ENCODE results near the gene GRK3. TPM values are rescaled to one million over a fixed set of nuclear protein-coding genes. Genes with fewer than 3 reads are reported as not detected.

The GRK3 gene
- total and polyA plus RNA-seq, 10 of the 15 experiments (the other 5 are each of a cell fraction or from before 2014, with no cell fraction given): 3.1 to 35.1 (median 14.7) TPM

- Histone ChIP-seq H2AFZ (ENCODE audit: control insufficient read depth, low read depth, low read length) (no peak overlapping the region), H3K4me1 (ENCODE audit: control insufficient read depth, insufficient read depth, low read length) (peaks cover 6% of the 10 kb centered on the region; the same call in 1 of the 2 replicates), H3K79me2 (ENCODE audit: control insufficient read depth, insufficient read depth, low read length) (peaks cover 3% of the 10 kb centered on the region; the same call in 1 of the 2 replicates), H3K36me3 (ENCODE audit: control insufficient read depth in 2 of 2, insufficient read depth in 2 of 2, low read length in 1 of 2) (peaks cover 2 to 12% of the 10 kb centered on the region in 2 experiments; a peak in 3 of 4 replicates), H3K9me3 (replicated peaks; ENCODE audit: control insufficient read depth, insufficient read depth, low read length) (no peaks in the 10 kb centered on the region; the same call in 1 of the 3 replicates), H3K4me3 (no peak overlapping the region), H3K9ac (ENCODE audit: control insufficient read depth, insufficient read depth, low read length) (no peak overlapping the region), H4K20me1 (ENCODE audit: control insufficient read depth, insufficient read depth) (no peaks in the 10 kb centered on the region), H3K27ac (ENCODE audit: control insufficient read depth, insufficient read depth) (no peak overlapping the region), H3K4me2 (ENCODE audit: control insufficient read depth, insufficient read depth) (no peak overlapping the region), H3K27me3 (replicated peaks in 1 of 2; ENCODE audit: control insufficient read depth in 2 of 2, insufficient read depth in 2 of 2, low read length in 1 of 2) (no peaks in the 10 kb centered on the region)
- in situ Hi-C loops (cut with MboI): no loop called here
- TF ChIP-seq USF2 (IDR thresholded peaks at IDR 0.05; ENCODE audit: borderline replicate concordance, low read depth, low read length): no peak
- TF ChIP-seq KAT2A (conservative IDR thresholded peaks at IDR 0.05; ENCODE audit: control insufficient read depth, low read depth, low read length): no peak
- TF ChIP-seq SMC3 (IDR thresholded peaks at IDR 0.05; ENCODE audit: borderline replicate concordance, low read length): no peak
- TF ChIP-seq FOXK2 (IDR thresholded peaks at IDR 0.05): no peak
- TF ChIP-seq SUZ12 (IDR thresholded peaks at IDR 0.05; ENCODE audit: unreplicated experiment): no peak
- TF ChIP-seq CTCF (IDR thresholded peaks at IDR 0.05 in 2 of 3, conservative IDR thresholded peaks at IDR 0.05 in 1 of 3; ENCODE audit: control insufficient read depth in 2 of 3, extremely low read depth in 1 of 3, insufficient read depth in 1 of 3, low read depth in 3 of 3, low read length in 3 of 3): no peak
- no peak for TF ChIP-seq BCL3 (IDR thresholded peaks at IDR 0.05; ENCODE audit: borderline replicate concordance, insufficient read depth, low read depth, low read length, poor library complexity, severe bottlenecking)
- TF ChIP-seq CBX5 (IDR thresholded peaks at IDR 0.05; ENCODE audit: low read depth): no peak
- no peak for TF ChIP-seq EZH2 (IDR thresholded peaks at IDR 0.05; ENCODE audit: borderline replicate concordance, control insufficient read depth, low read depth, low read length)
- SMC1A ChIA-PET (ENCODE audit: uncharacterized antibody, unreplicated experiment): no interaction called here
- CTCF ChIA-PET: no interaction called here
- RAD21 ChIA-PET (ENCODE audit: unreplicated experiment): no interaction called here
- POLR2A ChIA-PET: no interaction called here
- FAIRE-seq: no peak
- no TSS peak for BruUV-seq (replicated peaks)
- 100% methylated on average over 1 of the region's 1 CpG for WGBS (ENCODE audit: insufficient coverage, insufficient replicate concordance, low lambda C conversion rate, missing lambda C conversion rate)
- no peak for ATAC-seq
- no peak for DNase-seq (ENCODE audit: low read depth, low spot score)
- intact Hi-C loops (cut with micrococcal nuclease; ENCODE audit: unreplicated experiment): no loop called here
Observed at GRCh38 chr22:25638638-25639037, 74.2 kb downstream of the GRK3 start.

Measured in GM12878 (cell line).